ENCODE measurements around the gene SPATA32.

Gene SPATA32

GRCh38 chr17:45266372-45266926 is 4.6 kb upstream of the SPATA32 start:
- TF ChIP-seq TAF1 (IDR thresholded peaks at IDR 0.05; ENCODE audit: borderline replicate concordance, insufficient read depth, low read length) (no peak), FOXP2 (optimal IDR thresholded peaks at IDR 0.05; ENCODE audit: borderline replicate concordance, extremely low read depth, extremely low read length, insufficient read depth) (no peak), REST (IDR thresholded peaks at IDR 0.05; ENCODE audit: insufficient read depth in 1 of 2, low read depth in 2 of 2, low read length in 2 of 2) (no peak), SIN3A (IDR thresholded peaks at IDR 0.05; ENCODE audit: borderline replicate concordance, insufficient read depth, low read length) (no peak), POLR2AphosphoS5 (IDR thresholded peaks at IDR 0.05; ENCODE audit: low read depth, low read length) (no peak)

- no peak for TF ChIP-seq FOXP2 (optimal IDR thresholded peaks at IDR 0.05; ENCODE audit: borderline replicate concordance, extremely low read depth, extremely low read length, insufficient read depth)
- no peak for TF ChIP-seq TAF1 (IDR thresholded peaks at IDR 0.05; ENCODE audit: borderline replicate concordance, insufficient read depth, low read length)
Observed at GRCh38 chr17:45265821-45266220, 3.9 kb upstream of the SPATA32 start.

- TF ChIP-seq SIN3A (IDR thresholded peaks at IDR 0.05; ENCODE audit: borderline replicate concordance, insufficient read depth, low read length) (no peak), TAF1 (IDR thresholded peaks at IDR 0.05; ENCODE audit: borderline replicate concordance, insufficient read depth, low read length) (no peak), FOXP2 (optimal IDR thresholded peaks at IDR 0.05; ENCODE audit: borderline replicate concordance, extremely low read depth, extremely low read length, insufficient read depth) (no peak), REST (IDR thresholded peaks at IDR 0.05; ENCODE audit: insufficient read depth in 1 of 2, low read depth in 2 of 2, low read length in 2 of 2) (no peak), POLR2AphosphoS5 (IDR thresholded peaks at IDR 0.05; ENCODE audit: low read depth, low read length) (no peak)
Observed at GRCh38 chr17:45264988-45265387, 3.1 kb upstream of the SPATA32 start.

GRCh38 chr17:45264430-45264829 is 2.5 kb upstream of the SPATA32 start:
- TF ChIP-seq FOXP2 (optimal IDR thresholded peaks at IDR 0.05; ENCODE audit: borderline replicate concordance, extremely low read depth, extremely low read length, insufficient read depth) (no peak), SIN3A (IDR thresholded peaks at IDR 0.05; ENCODE audit: borderline replicate concordance, insufficient read depth, low read length) (no peak), POLR2AphosphoS5 (IDR thresholded peaks at IDR 0.05; ENCODE audit: low read depth, low read length) (no peak), TAF1 (IDR thresholded peaks at IDR 0.05; ENCODE audit: borderline replicate concordance, insufficient read depth, low read length) (no peak), REST (IDR thresholded peaks at IDR 0.05; ENCODE audit: insufficient read depth in 1 of 2, low read depth in 2 of 2, low read length in 2 of 2) (no peak)

- TF ChIP-seq REST (IDR thresholded peaks at IDR 0.05; ENCODE audit: insufficient read depth in 1 of 2, low read depth in 2 of 2, low read length in 2 of 2), result no peak
- TF ChIP-seq TAF1 (IDR thresholded peaks at IDR 0.05; ENCODE audit: borderline replicate concordance, insufficient read depth, low read length), result no peak
- TF ChIP-seq FOXP2 (optimal IDR thresholded peaks at IDR 0.05; ENCODE audit: borderline replicate concordance, extremely low read depth, extremely low read length, insufficient read depth), result no peak
- TF ChIP-seq POLR2AphosphoS5 (IDR thresholded peaks at IDR 0.05; ENCODE audit: low read depth, low read length), result no peak
- no peak for TF ChIP-seq SIN3A (IDR thresholded peaks at IDR 0.05; ENCODE audit: borderline replicate concordance, insufficient read depth, low read length)
Observed at GRCh38 chr17:45263477-45263860, 1.6 kb upstream of the SPATA32 start.

Measured in PFSK-1 (cell line).